NCI-H187 (cell line): ENCODE measurements around the gene PHACTR2.
"Not testable (repeated sequence)": the region's sequence is repeated elsewhere in the genome, so short reads cannot be mapped to it uniquely, and the experiment has no call there.

Experiments used
- DNase-seq, 2 experiments: peaks; one replicate each; lab custom pipeline; 2025; lab: John Stamatoyannopoulos, UW

The PHACTR2 gene

GRCh38 chr6:143807103-143807772 lies 129.5 kb downstream of the PHACTR2 start:
- no peak for DNase-seq

GRCh38 chr6:143810745-143811144 lies 133.0 kb downstream of the PHACTR2 start:
- DNase-seq: no peak

GRCh38 chr6:143811501-143812157 lies 133.9 kb downstream of the PHACTR2 start:
- no peak for DNase-seq

DNA sequence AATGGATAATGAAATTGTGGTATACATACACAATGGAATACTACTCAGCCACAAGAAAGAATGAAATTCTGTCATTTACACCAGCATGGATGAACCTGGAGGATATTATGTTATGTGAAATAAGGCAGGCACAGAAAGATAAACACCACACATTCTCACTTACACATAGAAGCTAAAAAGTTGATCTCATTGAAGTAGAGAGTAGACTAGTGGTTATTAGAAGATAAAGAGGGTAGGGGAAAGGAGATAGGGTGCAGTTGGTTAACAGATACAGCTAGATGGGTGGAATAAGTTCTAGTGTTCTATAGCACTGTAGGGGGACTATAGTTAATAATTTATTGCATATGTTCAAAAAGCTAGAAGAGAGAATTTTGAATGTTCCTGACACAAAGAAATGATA lies 139.9 kb downstream of the PHACTR2 start:
- no peak for DNase-seq

DNA sequence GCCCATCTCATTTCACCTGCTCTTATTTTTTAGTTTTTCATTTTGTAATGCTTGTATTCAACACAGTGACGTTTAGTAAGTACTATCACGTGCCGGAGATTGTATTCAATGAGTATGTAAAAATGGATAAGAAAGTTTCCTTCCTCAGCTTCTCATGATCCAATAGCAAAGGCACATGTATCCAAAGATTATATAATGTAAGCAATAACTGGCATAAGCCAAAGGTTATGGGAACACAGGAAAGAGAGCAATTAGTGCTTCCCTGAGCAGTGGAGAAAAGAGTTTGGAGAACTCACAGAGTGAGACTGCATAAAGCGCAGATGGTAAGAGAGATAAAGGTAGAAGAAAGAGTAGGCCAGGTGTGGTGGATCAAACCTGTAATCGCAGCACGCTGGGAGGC lies 143.6 kb downstream of the PHACTR2 start:
- DNase-seq: no peak

- no peak for DNase-seq
Observed at GRCh38 chr6:143822584-143823024, 144.8 kb downstream of the PHACTR2 start.

DNA sequence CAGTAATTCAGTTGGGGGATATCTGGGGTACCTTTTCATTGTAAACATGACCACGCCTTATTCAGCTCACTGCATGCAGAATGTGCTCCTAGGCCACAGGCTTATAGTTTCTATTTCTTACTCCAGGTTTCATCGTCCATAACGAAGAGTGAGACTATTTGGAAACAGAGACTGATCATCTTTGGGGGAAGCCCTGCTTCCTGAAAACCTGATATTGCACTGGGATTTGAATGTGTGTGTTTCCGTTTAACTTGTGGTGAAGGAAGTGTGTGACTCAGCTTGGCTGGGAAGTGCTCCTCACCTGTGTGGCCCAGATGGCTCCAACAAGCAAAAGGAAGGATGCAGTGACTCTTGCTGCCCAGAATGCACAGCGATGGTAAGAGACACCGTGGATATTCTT lies 145.8 kb downstream of the PHACTR2 start:
- no peak for DNase-seq

- no peak for DNase-seq
Observed at GRCh38 chr6:143828572-143828971, 150.8 kb downstream of the PHACTR2 start.

GRCh38 chr6:143836150-143836549 lies 158.4 kb downstream of the PHACTR2 start:
- no peak for DNase-seq

DNA sequence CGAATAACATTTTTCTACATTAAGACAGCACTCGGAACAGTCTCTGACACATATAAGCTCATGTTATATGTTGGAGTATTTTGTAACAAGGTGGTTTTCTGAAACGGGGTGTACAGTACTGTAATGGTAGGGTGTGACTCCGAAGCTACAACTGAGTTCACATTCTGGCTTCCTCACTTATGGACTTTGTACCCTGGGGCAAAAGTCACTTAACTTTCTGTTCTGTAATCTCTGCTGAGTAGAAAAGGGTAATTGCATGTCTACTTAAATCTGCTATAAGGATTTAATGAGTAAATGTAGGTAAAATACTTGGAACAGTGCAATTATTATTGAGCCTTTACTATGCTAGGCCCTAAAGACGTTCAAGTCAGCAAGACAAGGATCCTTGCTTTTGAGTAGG lies 160.6 kb downstream of the PHACTR2 start:
- DNase-seq: no peak

GRCh38 chr6:143839196-143839595 lies 161.4 kb downstream of the PHACTR2 start:
- DNase-seq: no peak

DNA sequence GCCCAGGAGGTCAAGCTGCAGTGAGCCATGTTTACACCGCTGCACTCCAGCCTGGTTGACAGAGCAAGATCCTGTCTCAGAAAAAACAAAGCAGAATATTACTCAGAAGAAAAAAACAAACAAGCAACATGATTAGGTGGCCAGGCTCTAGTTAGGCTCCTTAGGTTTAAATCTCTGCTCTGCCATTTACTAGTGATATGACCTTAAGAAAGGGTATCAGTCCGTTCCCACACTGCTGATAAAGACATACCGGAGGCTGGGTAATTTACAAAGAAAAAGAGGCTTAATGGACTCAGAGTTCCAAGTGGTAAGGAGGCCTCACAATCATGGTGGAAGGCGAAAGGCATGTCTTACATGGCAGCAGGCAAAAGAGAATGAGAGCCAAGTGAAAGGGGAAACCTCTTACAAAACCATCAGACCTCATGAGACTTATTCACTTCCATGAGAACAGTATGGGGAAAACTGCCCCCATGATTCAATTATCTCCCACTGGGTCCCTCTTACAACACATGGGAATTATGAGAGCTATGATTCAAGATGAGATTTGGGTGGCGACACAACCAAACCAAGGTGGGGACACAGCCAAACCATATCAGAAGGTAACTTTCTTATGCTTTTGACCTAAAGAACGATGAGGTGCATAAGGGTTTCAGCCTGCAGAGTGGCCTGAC lies 163.0 kb downstream of the PHACTR2 start:
- no peak for DNase-seq

DNA sequence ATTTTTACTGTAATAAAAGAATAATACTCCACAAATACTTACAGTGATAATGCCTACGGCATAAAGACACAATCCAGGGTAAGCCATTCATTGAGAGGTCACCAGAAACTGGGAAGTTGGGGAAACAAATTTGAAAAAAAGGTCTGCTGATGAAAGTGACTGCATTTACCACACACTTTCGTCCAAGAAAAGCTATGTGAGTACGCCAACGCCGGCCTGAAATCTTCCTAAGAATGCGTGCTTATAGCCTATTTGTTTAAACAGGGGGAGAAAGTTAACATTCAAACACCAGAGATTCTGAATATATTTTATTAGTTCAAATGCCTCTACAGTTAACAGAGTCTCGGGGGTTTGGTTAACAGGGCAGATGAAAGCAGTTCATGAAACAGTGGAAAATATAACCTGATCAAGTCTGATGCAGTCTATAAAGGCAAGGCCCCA lies 164.7 kb downstream of the PHACTR2 start:
- DNase-seq: no peak

DNA sequence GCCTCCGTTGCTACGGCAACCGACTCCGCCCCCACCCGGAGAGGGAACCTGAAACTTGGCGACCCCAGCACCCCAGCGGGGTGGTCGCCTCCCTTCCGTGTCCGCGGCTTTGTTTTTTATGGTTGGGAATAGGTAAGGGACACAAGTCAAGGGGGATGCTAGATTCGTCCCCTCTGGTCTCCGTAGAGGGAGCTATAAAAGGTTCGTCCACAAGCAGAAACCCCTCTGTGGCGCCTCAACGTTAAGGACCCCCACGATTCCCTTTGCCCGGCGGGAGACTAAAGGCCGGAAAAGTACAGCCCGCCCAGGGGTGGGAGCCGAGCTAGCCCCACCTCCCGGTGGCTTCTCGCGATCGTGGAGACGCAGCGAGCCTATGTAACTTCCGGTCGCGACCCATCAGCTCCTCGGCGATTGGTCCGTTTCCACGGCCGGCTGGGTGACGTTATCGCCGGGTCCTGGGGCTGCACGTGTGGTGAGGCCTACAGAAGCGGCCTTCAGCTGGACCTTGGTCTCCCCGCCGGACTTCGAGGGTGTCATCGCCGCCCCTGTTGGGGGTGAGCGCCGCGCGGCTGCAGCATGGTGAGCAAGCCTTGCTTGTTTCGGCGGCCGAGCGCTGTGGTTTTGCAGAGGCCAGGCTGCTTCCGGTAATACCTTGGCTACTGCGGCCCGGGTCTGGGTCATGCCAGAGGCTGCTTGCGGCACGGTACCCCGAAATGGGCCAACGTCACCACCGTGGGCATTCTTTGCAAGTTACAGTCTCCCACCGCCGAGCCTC lies 165.3 kb downstream of the PHACTR2 start, which contains the start of gene LTV1:
Gene LTV1 (plus strand): TSS at position 437 of the 775 bp plus-strand sequence. CDS start 140 bp downstream, at position 577.
- peak; percentile 66 to 85 for DNase-seq

GRCh38 chr6:143843677-143843999 lies 165.9 kb downstream of the PHACTR2 start:
- no peak for DNase-seq

- DNase-seq: no peak
Observed at GRCh38 chr6:143844006-143844405, 166.2 kb downstream of the PHACTR2 start.

DNA sequence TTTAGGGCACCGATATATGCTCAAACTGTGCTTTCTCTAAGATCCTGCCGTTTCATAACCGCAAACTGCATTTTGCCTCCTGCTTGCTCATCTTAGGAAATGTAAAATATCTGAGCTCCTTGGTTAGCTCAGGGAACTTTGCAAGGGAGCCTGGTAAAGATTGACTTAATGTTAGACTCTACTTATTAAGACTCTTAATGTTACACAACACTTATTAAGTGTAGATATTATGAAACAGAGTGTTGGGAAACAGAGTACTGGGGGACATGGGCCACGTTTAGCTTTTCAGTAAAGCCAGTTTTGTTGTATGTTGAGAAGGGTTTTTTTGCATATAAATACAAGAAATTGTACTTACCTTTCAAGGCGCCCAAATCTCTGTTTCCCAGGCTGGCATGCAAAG lies 167.3 kb downstream of the PHACTR2 start:
- DNase-seq: no peak

DNA sequence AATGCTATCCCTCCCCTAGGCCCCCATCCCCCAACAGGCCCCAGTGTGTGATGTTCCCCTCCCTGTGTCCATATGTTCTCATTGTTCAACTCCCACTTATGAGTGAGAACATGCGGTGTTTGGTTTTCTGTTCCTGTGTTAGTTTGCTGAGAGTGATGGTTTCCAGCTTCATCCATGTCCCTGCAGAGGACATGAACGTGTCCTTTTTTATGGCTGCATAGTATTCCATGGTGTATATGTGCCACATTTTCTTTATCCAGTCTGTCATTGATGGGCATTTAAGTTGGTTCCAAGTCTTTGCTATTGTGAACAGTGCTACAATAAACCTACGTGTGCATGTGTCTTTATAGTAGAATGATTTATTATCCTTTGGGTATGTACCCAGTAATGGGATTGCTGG lies 173.9 kb downstream of the PHACTR2 start:
- not testable (repeated sequence) for DNase-seq

- DNase-seq: not testable (repeated sequence)
Observed at GRCh38 chr6:143855057-143855456, 177.3 kb downstream of the PHACTR2 start.

- not testable (repeated sequence) for DNase-seq
Observed at GRCh38 chr6:143856762-143857161, 179.0 kb downstream of the PHACTR2 start.

- DNase-seq: no peak
Observed at GRCh38 chr6:143857651-143858050, 179.9 kb downstream of the PHACTR2 start.
